Keratinocyte (primary cell): ENCODE results near the gene HOXC12.

ENCODE experiments used
- CTCF ChIP-seq, 3 experiments: IDR thresholded peaks in 1 of 3; conservative IDR thresholded peaks in 1 of 3; optimal IDR thresholded peaks in 1 of 3; 2 replicates in 2 of 3; 3 replicates in 1 of 3; pipeline versions ENCODE3 to v1.5.1; 2011; ENCODE audit warnings: low read length in 3 of 3, mild to moderate bottlenecking in 3 of 3, moderate library complexity in 2 of 3, control low read depth in 1 of 3, inconsistent platforms in 1 of 3; ENCODE audit not compliant: insufficient read depth in 2 of 3; ENCODE audit errors: extremely low read depth in 1 of 3
- EZH2 ChIP-seq: IDR thresholded peaks from one replicate; pipeline ENCODE4 v1.6.1; 2012; ENCODE audit warnings: inconsistent platforms, mild to moderate bottlenecking, low read length, moderate library complexity

GRCh38 chr12:53954694-53955035, at the start of gene HOXC12:
- TF ChIP-seq CTCF (optimal IDR thresholded peaks at IDR 0.05 in 1 of 3, IDR thresholded peaks at IDR 0.05 in 1 of 3, conservative IDR thresholded peaks at IDR 0.05 in 1 of 3; ENCODE audit: extremely low read depth in 1 of 3, insufficient read depth in 2 of 3, low read length in 3 of 3) (no peak), EZH2 (no peak)
